CD4-positive, alpha-beta T cell treated with Interleukin-6 for 4 hours (primary cell): ENCODE results near the gene KCNAB2.
A peak's percentile ranks its signal among the peaks of the same experiment; 100 is the strongest.

ENCODE experiments used
- DNase-seq: peaks from one replicate; pipeline ENCODE4 v3.0.0-alpha.2; 2020; ENCODE audit warnings: mixed read lengths

KCNAB2 gene

GRCh38 chr1:6113116-6113515, 67.4 kb downstream of the KCNAB2 start:
- DNase-seq = no peak

GRCh38 chr1:6113745-6114144, 68.1 kb downstream of the KCNAB2 start:
- no peak for DNase-seq

GRCh38 chr1:6116137-6116536, 70.4 kb downstream of the KCNAB2 start:
- DNase-seq = no peak

- no peak for DNase-seq
Measured at GRCh38 chr1:6117064-6117463, 71.4 kb downstream of the KCNAB2 start.

GRCh38 chr1:6117624-6118023, 71.9 kb downstream of the KCNAB2 start:
- DNase-seq = no peak

GRCh38 chr1:6118415-6118814, 72.7 kb downstream of the KCNAB2 start:
- DNase-seq = no peak

GRCh38 chr1:6121021-6121421, 75.3 kb downstream of the KCNAB2 start:
- DNase-seq = no peak

- no peak for DNase-seq
Measured at GRCh38 chr1:6121651-6122370, 76.1 kb downstream of the KCNAB2 start.

- no peak for DNase-seq
Measured at GRCh38 chr1:6123083-6123482, 77.4 kb downstream of the KCNAB2 start.

GRCh38 chr1:6123816-6124215, 78.1 kb downstream of the KCNAB2 start:
- no peak for DNase-seq

GRCh38 chr1:6124341-6124740, 78.7 kb downstream of the KCNAB2 start:
- no peak for DNase-seq

GRCh38 chr1:6124746-6125365, 79.2 kb downstream of the KCNAB2 start:
- DNase-seq = no peak

- DNase-seq = no peak
Measured at GRCh38 chr1:6125366-6125765, 79.7 kb downstream of the KCNAB2 start.

- DNase-seq = no peak
Measured at GRCh38 chr1:6126028-6126427, 80.3 kb downstream of the KCNAB2 start.

GRCh38 chr1:6126521-6127067, 80.9 kb downstream of the KCNAB2 start:
- no peak for DNase-seq

- peak; percentile 83 for DNase-seq
Measured at GRCh38 chr1:6127587-6128163, 82.0 kb downstream of the KCNAB2 start.

- no peak for DNase-seq
Measured at GRCh38 chr1:6128276-6129081, 82.8 kb downstream of the KCNAB2 start.

- no peak for DNase-seq
Measured at GRCh38 chr1:6129313-6129712, 83.6 kb downstream of the KCNAB2 start.

GRCh38 chr1:6130036-6130435, 84.3 kb downstream of the KCNAB2 start:
- DNase-seq = no peak

- DNase-seq = no peak
Measured at GRCh38 chr1:6130596-6130995, 84.9 kb downstream of the KCNAB2 start.

- DNase-seq = no peak
Measured at GRCh38 chr1:6131561-6131960, 85.9 kb downstream of the KCNAB2 start.

GRCh38 chr1:6133146-6133895, 87.6 kb downstream of the KCNAB2 start:
- DNase-seq = no peak
